ENCODE results near the gene COQ2. TPM values are rescaled to one million over a fixed set of nuclear protein-coding genes. Genes with fewer than 3 reads are reported as not detected.
"Not testable (repeated sequence)": the region's sequence is repeated elsewhere in the genome, so short reads cannot be mapped to it uniquely, and the experiment has no call there.

Gene COQ2
- total and polyA plus RNA-seq, 7 donors, result 6.4 to 29.1 (median 12.4) TPM

- intact Hi-C loops (cut with DNase I), result no loop called here
- no peaks in the 10 kb centered on the region for H3K27me3 ChIP-seq (ENCODE audit: insufficient read depth in 3 of 3, low read length in 2 of 3)
- ATAC-seq, result no peak
- TF ChIP-seq CTCF (IDR thresholded peaks at IDR 0.05), result no peak
- no peak overlapping the region for H3K27ac ChIP-seq
- H3K4me3 ChIP-seq, result no peak overlapping the region
- no peaks in the 10 kb centered on the region for H3K4me1 ChIP-seq
- no peaks in the 10 kb centered on the region for H3K36me3 ChIP-seq (ENCODE audit: insufficient read depth in 1 of 2, low read depth in 1 of 2)
- no peaks in the 10 kb centered on the region for H3K9me3 ChIP-seq
- no peak for DNase-seq
- WGBS, 3 donors, result 91 to 96% (median 94%) methylated on average over 2 of the region's 2 CpGs
Observed at GRCh38 chr4:83305187-83305586, 20.6 kb upstream of the COQ2 start.

DNA sequence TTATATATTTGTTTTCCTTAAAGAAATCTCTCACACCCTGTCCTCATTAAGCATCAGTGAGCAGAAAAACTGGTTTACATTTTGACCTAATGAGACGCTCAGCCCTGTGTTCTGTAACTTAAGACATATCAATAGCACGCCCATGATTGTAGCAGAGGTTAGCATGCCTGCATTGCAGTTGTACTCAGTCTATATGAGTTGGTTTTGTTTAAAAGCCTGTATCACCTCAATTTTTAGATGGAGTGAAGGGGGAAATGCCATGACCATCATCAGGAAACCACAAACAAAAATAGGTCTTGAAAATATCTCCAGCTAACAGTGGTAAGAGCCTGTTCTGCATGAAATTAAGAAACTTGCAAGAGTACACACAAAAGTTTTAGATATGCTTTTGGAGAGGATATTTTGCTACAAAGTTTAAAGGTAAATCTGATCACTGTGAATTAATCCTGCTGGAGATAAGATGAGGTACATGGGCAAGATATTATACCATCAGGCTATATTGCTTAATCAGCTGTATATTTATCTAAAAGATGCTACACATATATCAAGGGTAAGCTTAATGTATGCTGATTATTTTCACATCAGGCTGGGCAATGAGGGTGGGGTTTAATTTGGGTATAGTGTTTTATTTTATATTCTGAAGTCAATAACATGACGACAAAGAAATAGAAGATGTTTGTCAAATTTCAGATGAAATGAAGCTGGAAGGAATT is 13.1 kb upstream of the COQ2 start:
- DNase-seq, result no peak
- Histone ChIP-seq H3K9me3 (no peaks in the 10 kb centered on the region), H3K4me3 (no peak overlapping the region), H3K27ac (no peak overlapping the region), H3K4me1 (no peaks in the 10 kb centered on the region), H3K36me3 (ENCODE audit: insufficient read depth in 1 of 2, low read depth in 1 of 2) (no peaks in the 10 kb centered on the region), H3K27me3 (ENCODE audit: insufficient read depth in 3 of 3, low read length in 2 of 3) (no peaks in the 10 kb centered on the region)
- TF ChIP-seq CTCF (IDR thresholded peaks at IDR 0.05), result no peak
- intact Hi-C loops (cut with DNase I), result no loop called here
- WGBS, 3 donors, result 61 to 70% (median 70%) methylated on average over 3 of the region's 3 CpGs
- ATAC-seq, result no peak

DNA sequence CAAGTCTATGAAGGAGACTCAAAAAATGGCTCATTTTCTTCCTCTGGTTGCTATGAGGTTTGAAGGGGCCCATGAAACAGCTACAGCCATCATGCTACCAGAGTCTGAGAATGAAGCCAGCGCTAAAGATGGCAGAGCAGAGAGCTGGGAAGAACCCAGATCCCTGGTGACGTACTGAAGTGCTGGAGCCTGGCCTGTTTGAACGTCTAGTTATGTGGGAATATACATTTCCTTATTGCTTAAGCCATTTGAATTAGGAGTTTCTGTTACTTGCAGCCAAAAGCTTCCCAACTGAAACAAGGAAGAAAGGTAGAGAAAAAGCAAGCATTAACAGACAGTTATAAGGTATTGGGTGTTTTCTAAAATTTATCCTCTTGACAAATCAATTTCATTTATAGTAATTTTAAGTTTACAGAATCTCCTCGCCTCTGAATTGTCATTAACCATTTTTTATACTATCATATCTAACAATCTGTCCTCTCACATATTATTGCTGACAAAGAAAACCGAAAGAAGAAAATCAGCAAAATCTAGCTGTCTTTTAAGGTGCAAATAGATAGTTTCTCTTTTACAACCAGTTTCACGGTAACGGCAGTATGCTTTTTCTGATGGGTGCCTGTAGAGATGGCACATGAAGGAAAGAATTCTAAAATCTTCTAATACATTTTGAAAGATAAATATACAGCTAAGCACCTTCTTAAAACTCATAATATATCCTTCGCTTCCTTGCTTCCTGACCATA is 8.9 kb upstream of the COQ2 start:
- 78 to 81% (median 81%) methylated on average over 8 of the region's 8 CpGs for WGBS, 3 donors
- no peak for TF ChIP-seq CTCF (IDR thresholded peaks at IDR 0.05)

GRCh38 chr4:83290059-83290774 is 5.6 kb upstream of the COQ2 start:
- H3K27ac ChIP-seq; H3K27me3 ChIP-seq (ENCODE audit: insufficient read depth in 3 of 3, low read length in 2 of 3); H3K9me3 ChIP-seq; intact Hi-C loops (cut with DNase I); H3K36me3 ChIP-seq (ENCODE audit: insufficient read depth in 1 of 2, low read depth in 1 of 2); H3K4me1 ChIP-seq; H3K4me3 ChIP-seq; DNase-seq; ATAC-seq: not testable (repeated sequence)
- 69 to 74% (median 70%) methylated on average over 3 of the region's 3 CpGs for WGBS, 3 donors

More for the DNA sequence above, 8.9 kb upstream of the COQ2 start:
- no peak for ATAC-seq
- H3K36me3 ChIP-seq (ENCODE audit: insufficient read depth in 1 of 2, low read depth in 1 of 2), result no peaks in the 10 kb centered on the region
- no peak overlapping the region for H3K27ac ChIP-seq
- H3K9me3 ChIP-seq, result no peaks in the 10 kb centered on the region
- intact Hi-C loops (cut with DNase I), result no loop called here
- no peak overlapping the region for H3K4me3 ChIP-seq
- no peaks in the 10 kb centered on the region for H3K27me3 ChIP-seq (ENCODE audit: insufficient read depth in 3 of 3, low read length in 2 of 3)
- no peaks in the 10 kb centered on the region for H3K4me1 ChIP-seq
- DNase-seq, result no peak

DNA sequence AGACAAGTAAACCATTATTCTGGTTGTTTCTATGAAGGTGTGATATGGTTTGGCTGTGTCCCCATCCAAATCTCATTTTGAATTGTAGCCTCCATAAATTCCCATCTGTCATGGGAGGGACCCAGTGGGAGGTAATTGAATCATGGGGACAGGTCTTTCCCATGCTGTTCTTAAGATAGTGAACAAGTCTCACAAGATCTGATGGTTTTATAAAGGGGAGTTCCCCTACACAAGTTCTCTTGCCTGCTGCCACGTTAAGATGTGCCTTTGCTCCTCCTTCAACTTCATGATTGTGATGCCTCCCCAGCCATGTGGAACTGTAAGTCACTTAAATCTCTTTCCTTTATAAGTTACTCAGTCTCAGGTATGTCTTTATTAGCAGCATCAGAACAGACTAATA is 3.8 kb upstream of the COQ2 start:
- intact Hi-C loops (cut with DNase I), result loop anchor here in 1 of 2 donors (10.0 kb wide), 1 partner anchor 824 kb away; no protein-coding TSS in a partner anchor

More for the DNA sequence above, 3.8 kb upstream of the COQ2 start:
- DNase-seq; H3K27ac ChIP-seq; ATAC-seq; H3K4me3 ChIP-seq; H3K9me3 ChIP-seq; H3K36me3 ChIP-seq (ENCODE audit: insufficient read depth in 1 of 2, low read depth in 1 of 2); H3K27me3 ChIP-seq (ENCODE audit: insufficient read depth in 3 of 3, low read length in 2 of 3): not testable (repeated sequence)
- WGBS, 3 donors, result 28 to 38% (median 36%) methylated on average over 1 of the region's 1 CpG
- peaks cover 13% of the 10 kb centered on the region for H3K4me1 ChIP-seq

All from psoas muscle (tissue), 8 donors.